ENCODE measurements around the gene APBB1. TPM values are rescaled to one million over a fixed set of nuclear protein-coding genes. Genes with fewer than 3 reads are reported as not detected.

Gene APBB1
- total RNA-seq, 1 experiment from 2014 or later = 12.4 TPM

- peaks cover 0 to 4% of the 10 kb centered on the region in 2 experiments; a peak in 1 of 4 replicates for H3K4me1 ChIP-seq (ENCODE audit: control insufficient read depth in 1 of 2, insufficient read depth in 2 of 2, low read length in 2 of 2)
- POLR2A ChIA-PET = no interaction called here
- no peaks in the 10 kb centered on the region for H3K36me3 ChIP-seq (ENCODE audit: control insufficient read depth in 1 of 2, insufficient read depth in 2 of 2, low read length in 2 of 2)
- no peak for DNase-seq (ENCODE audit: low read depth, low spot score)
- no peak for ATAC-seq
- no TSS peak for BruUV-seq (replicated peaks)
- H3K9ac ChIP-seq (ENCODE audit: low read length) = no peak overlapping the region
- no peaks in the 10 kb centered on the region for H3K27me3 ChIP-seq (ENCODE audit: insufficient read depth, low read length)
- H3K27ac ChIP-seq (ENCODE audit: low read depth, low read length) = no peak overlapping the region
- H3K4me3 ChIP-seq (replicated peaks in 1 of 2; ENCODE audit: low read depth in 1 of 2, low read length in 2 of 2) = no peak overlapping the region
- CTCF ChIA-PET = interaction anchor here (1.4 to 5.7 kb wide), 17 partner anchors 10 to 1721 kb away, joined by 3 to 98 read pairs (median 14); partner anchors contain the start of genes MRPL17 and SMPD1
- no peaks in the 10 kb centered on the region for H4K20me1 ChIP-seq (ENCODE audit: insufficient read depth)
- H3K9me3 ChIP-seq (ENCODE audit: control insufficient read depth in 1 of 2, insufficient read depth in 1 of 2, low read depth in 1 of 2, low read length in 2 of 2) = no peaks in the 10 kb centered on the region
- H3K4me2 ChIP-seq (ENCODE audit: low read length) = no peak overlapping the region
- RAD21 ChIA-PET (ENCODE audit: low non-redundant PET in 1 of 2, low total read pairs in 2 of 2, uncharacterized antibody in 2 of 2, unreplicated experiment in 2 of 2) = interaction anchor here (0.6 to 2.0 kb wide), 4 partner anchors 66 to 328 kb away, joined by 3 to 21 read pairs (median 8); partner anchors contain the start of gene TRIM3 (in 1 of the 2)
- no peaks in the 10 kb centered on the region for H3K9me2 ChIP-seq (ENCODE audit: insufficient read depth)
- no peaks in the 10 kb centered on the region for H3K79me2 ChIP-seq (ENCODE audit: insufficient read depth, low read length)
- H2AFZ ChIP-seq (ENCODE audit: low read depth, low read length, poor library complexity, severe bottlenecking) = no peak overlapping the region
- no peak for TF ChIP-seq ATF3 (IDR thresholded peaks at IDR 0.05)
- intact Hi-C loops (cut with micrococcal nuclease) = loop anchor here (5.0 kb wide), 2 partner anchors 289 to 379 kb away; no protein-coding TSS in a partner anchor
Observed at GRCh38 chr11:6377902-6378639, 40.8 kb downstream of the APBB1 start.

- Histone ChIP-seq H3K4me1 (ENCODE audit: control insufficient read depth in 1 of 2, insufficient read depth in 2 of 2, low read length in 2 of 2) (no peaks in the 10 kb centered on the region), H3K4me3 (replicated peaks in 1 of 2; ENCODE audit: low read depth in 1 of 2, low read length in 2 of 2) (no peak overlapping the region), H4K20me1 (ENCODE audit: insufficient read depth) (no peaks in the 10 kb centered on the region), H3K27me3 (ENCODE audit: insufficient read depth, low read length) (no peaks in the 10 kb centered on the region), H3K27ac (ENCODE audit: low read depth, low read length) (no peak overlapping the region), H3K9ac (ENCODE audit: low read length) (no peak overlapping the region), H3K9me2 (ENCODE audit: insufficient read depth) (no peaks in the 10 kb centered on the region), H3K36me3 (ENCODE audit: control insufficient read depth in 1 of 2, insufficient read depth in 2 of 2, low read length in 2 of 2) (no peaks in the 10 kb centered on the region), H2AFZ (ENCODE audit: low read depth, low read length, poor library complexity, severe bottlenecking) (no peak overlapping the region), H3K4me2 (ENCODE audit: low read length) (no peak overlapping the region), H3K9me3 (ENCODE audit: control insufficient read depth in 1 of 2, insufficient read depth in 1 of 2, low read depth in 1 of 2, low read length in 2 of 2) (no peaks in the 10 kb centered on the region), H3K79me2 (ENCODE audit: insufficient read depth, low read length) (no peaks in the 10 kb centered on the region)
- ChIA-PET POLR2A (no interaction called here), CTCF (no interaction called here), RAD21 (ENCODE audit: low non-redundant PET in 1 of 2, low total read pairs in 2 of 2, uncharacterized antibody in 2 of 2, unreplicated experiment in 2 of 2) (no interaction called here)
- intact Hi-C loops (cut with micrococcal nuclease) = no loop called here
- no peak for ATAC-seq
- TF ChIP-seq REST (IDR thresholded peaks at IDR 0.05; ENCODE audit: low read depth) (no peak), ZFX (IDR thresholded peaks at IDR 0.05) (no peak), FOSL1 (IDR thresholded peaks at IDR 0.05; ENCODE audit: low read depth) (no peak), CTCF (IDR thresholded peaks at IDR 0.05 in 2 of 3, conservative IDR thresholded peaks at IDR 0.05 in 1 of 3; ENCODE audit: borderline replicate concordance in 1 of 3, insufficient read depth in 1 of 3, low read depth in 2 of 3, low read length in 2 of 3) (no peak)
- DNase-seq (ENCODE audit: low read depth, low spot score) = no peak
- no TSS peak for BruUV-seq (replicated peaks)
Observed at GRCh38 chr11:6371825-6372224, 47.1 kb downstream of the APBB1 start.

Data from HCT116 (cell line).